HL-60 (cell line): ENCODE measurements around the gene TBCK.

Experiments used
- GABPA ChIP-seq: IDR thresholded peaks from 2 replicates; pipeline ENCODE4 v1.6.1; 2012; ENCODE audit warnings: low read depth
- POLR2AphosphoS5 ChIP-seq: IDR thresholded peaks from 2 replicates; pipeline ENCODE4 v1.6.1; 2012; ENCODE audit warnings: low read depth
- TF ChIP-seq, protein P1 (sequence below): IDR thresholded peaks from one replicate; pipeline ENCODE4 v1.5.1; 2011; ENCODE audit warnings: low read length, control low read depth, inconsistent platforms; ENCODE audit not compliant: insufficient read depth
- TF ChIP-seq, protein P2 (sequence below): IDR thresholded peaks from 2 replicates; pipeline ENCODE4 v1.6.1; 2012; ENCODE audit warnings: low read depth; ENCODE audit not compliant: insufficient replicate concordance

DNA sequence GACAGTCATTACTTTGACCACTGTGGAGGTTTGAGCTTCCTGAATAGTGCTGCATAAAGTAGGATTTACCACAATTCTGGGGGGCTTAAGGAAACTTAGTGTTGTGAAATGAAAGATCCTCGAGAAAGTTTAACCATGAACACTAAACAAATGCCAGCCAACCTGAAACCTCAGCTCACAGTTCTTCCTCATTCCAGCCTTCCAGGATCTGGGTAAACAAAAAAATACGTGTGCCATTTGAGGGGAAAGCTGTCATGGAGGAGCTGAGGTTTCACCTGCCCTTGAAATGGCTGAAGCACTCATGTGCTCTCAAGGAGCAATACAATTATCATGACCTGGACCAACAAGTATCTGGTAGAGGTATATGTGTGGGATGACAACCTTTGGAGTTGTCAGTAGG lies 278.0 kb downstream of the TBCK start:
- TF ChIP-seq, protein P1, sequence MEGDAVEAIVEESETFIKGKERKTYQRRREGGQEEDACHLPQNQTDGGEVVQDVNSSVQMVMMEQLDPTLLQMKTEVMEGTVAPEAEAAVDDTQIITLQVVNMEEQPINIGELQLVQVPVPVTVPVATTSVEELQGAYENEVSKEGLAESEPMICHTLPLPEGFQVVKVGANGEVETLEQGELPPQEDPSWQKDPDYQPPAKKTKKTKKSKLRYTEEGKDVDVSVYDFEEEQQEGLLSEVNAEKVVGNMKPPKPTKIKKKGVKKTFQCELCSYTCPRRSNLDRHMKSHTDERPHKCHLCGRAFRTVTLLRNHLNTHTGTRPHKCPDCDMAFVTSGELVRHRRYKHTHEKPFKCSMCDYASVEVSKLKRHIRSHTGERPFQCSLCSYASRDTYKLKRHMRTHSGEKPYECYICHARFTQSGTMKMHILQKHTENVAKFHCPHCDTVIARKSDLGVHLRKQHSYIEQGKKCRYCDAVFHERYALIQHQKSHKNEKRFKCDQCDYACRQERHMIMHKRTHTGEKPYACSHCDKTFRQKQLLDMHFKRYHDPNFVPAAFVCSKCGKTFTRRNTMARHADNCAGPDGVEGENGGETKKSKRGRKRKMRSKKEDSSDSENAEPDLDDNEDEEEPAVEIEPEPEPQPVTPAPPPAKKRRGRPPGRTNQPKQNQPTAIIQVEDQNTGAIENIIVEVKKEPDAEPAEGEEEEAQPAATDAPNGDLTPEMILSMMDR: no peak
- TF ChIP-seq GABPA: no peak
- TF ChIP-seq POLR2AphosphoS5: no peak
- TF ChIP-seq, protein P2, sequence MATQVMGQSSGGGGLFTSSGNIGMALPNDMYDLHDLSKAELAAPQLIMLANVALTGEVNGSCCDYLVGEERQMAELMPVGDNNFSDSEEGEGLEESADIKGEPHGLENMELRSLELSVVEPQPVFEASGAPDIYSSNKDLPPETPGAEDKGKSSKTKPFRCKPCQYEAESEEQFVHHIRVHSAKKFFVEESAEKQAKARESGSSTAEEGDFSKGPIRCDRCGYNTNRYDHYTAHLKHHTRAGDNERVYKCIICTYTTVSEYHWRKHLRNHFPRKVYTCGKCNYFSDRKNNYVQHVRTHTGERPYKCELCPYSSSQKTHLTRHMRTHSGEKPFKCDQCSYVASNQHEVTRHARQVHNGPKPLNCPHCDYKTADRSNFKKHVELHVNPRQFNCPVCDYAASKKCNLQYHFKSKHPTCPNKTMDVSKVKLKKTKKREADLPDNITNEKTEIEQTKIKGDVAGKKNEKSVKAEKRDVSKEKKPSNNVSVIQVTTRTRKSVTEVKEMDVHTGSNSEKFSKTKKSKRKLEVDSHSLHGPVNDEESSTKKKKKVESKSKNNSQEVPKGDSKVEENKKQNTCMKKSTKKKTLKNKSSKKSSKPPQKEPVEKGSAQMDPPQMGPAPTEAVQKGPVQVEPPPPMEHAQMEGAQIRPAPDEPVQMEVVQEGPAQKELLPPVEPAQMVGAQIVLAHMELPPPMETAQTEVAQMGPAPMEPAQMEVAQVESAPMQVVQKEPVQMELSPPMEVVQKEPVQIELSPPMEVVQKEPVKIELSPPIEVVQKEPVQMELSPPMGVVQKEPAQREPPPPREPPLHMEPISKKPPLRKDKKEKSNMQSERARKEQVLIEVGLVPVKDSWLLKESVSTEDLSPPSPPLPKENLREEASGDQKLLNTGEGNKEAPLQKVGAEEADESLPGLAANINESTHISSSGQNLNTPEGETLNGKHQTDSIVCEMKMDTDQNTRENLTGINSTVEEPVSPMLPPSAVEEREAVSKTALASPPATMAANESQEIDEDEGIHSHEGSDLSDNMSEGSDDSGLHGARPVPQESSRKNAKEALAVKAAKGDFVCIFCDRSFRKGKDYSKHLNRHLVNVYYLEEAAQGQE: no peak
